Body of pancreas (tissue), 4 donors: Measurements from ENCODE around the gene PLA2G4E. TPM values are rescaled to one million over a fixed set of nuclear protein-coding genes. Genes with fewer than 3 reads are reported as not detected.

Experiments
- ATAC-seq: fragments of 150-250 bp; one replicate; pipeline ENCODE4 v1.9.1; 2016
- DNase-seq, 4 donors: peaks; one replicate each; pipeline ENCODE4 v3.0.0-alpha.2; 2019
- H3K27ac ChIP-seq, 4 donors: fragments of 200-600 bp; sonication (generic); 1 replicate in 3 of 4; 2 replicates in 1 of 4; pipeline versions ENCODE4 v1.5.1 to v1.6.1; 2016 to 2019; ENCODE audit warnings: mild to moderate bottlenecking in 1 of 4, mixed read lengths in 1 of 4, moderate library complexity in 1 of 4
- H3K27me3 ChIP-seq, 2 donors: fragments of 200-600 bp; sonication (generic); one replicate each; pipeline ENCODE4 v1.6.0; 2016; ENCODE audit warnings: mild to moderate bottlenecking in 1 of 2
- H3K36me3 ChIP-seq, 2 donors: fragments of 200-600 bp; sonication (generic); replicated peaks in 1 of 2; 2 replicates each; pipeline ENCODE4 v1.5.1; 2016; ENCODE audit warnings: low read depth in 2 of 2; ENCODE audit not compliant: insufficient read depth in 1 of 2
- H3K4me1 ChIP-seq: fragments of 200-600 bp; sonication (generic); one replicate; pipeline ENCODE4 v1.6.0; 2016
- H3K4me3 ChIP-seq, 2 donors: fragments of 200-600 bp; sonication (generic); 1 replicate in 1 of 2; 2 replicates in 1 of 2; pipeline ENCODE4 v1.5.1; 2016 to 2019
- H3K9me3 ChIP-seq, 3 donors: fragments of 200-600 bp; sonication (generic); 1 replicate in 2 of 3; 2 replicates in 1 of 3; pipeline ENCODE4 v1.5.1; 2016
- CTCF ChIP-seq, 7 experiments: fragments of 450-650 bp in 4 of 7; fragments of 200-600 bp in 3 of 7; sonication (generic) in 3 of 7; IDR thresholded peaks; one replicate each; pipeline ENCODE4 v1.5.1; 2016 to 2019; ENCODE audit warnings: antibody characterized with exemption in 7 of 7
- POLR2A ChIP-seq, 3 donors: fragments of 450-650 bp; IDR thresholded peaks; one replicate each; pipeline ENCODE4 v1.6.1; 2016; ENCODE audit warnings: antibody characterized with exemption in 3 of 3, mild to moderate bottlenecking in 2 of 3
- WGBS, 2 donors: methylation state at CpG; one replicate each; pipeline ENCODE4 v1.1.5; 2017; 5-methylcytosine and 5-hydroxymethylcytosine counted together
- intact Hi-C: fragments of 100-400 bp; cut with DNase I; formaldehyde crosslinking; loops from one replicate; pipeline ENCODE4 v1.15.1; 2023
- total RNA-seq, 2 donors: library from RNA; depleted of rRNA; stranded (reverse); fragments of >200 nt; gene quantifications; one replicate each; pipeline ENCODE4 v1.1.0, GENCODE V29; 2016

PLA2G4E gene
- total RNA-seq, 2 donors from 2014 or later = not detected

GRCh38 chr15:41977757-41978383 is 43.0 kb downstream of the PLA2G4E start:
- intact Hi-C loops = loop anchor here (10.0 kb wide), 1 partner anchor 53 kb away; no protein-coding TSS in a partner anchor
- DNase-seq = peak in 1 of 4 donors; percentile 2

GRCh38 chr15:41975669-41976068 is 45.2 kb downstream of the PLA2G4E start:
- Histone ChIP-seq H3K36me3 (no peaks in the 10 kb centered on the region), H3K27me3 (no peaks in the 10 kb centered on the region), H3K4me3 (no peak overlapping the region), H3K27ac (no peak overlapping the region), H3K4me1 (peaks cover 24% of the 10 kb centered on the region), H3K9me3 (no peaks in the 10 kb centered on the region)
- TF ChIP-seq POLR2A (IDR thresholded peaks at IDR 0.05) (no peak), CTCF (IDR thresholded peaks at IDR 0.05) (no peak)
- ATAC-seq (no peak), DNase-seq (no peak)
- intact Hi-C loops = loop anchor here (10.0 kb wide), 1 partner anchor 51 kb away; no protein-coding TSS in a partner anchor
- WGBS, 2 donors = 56 to 65% methylated on average over 2 of the region's 2 CpGs

More at GRCh38 chr15:41977757-41978383, 43.0 kb downstream of the PLA2G4E start:
- Histone ChIP-seq H3K36me3 (no peaks in the 10 kb centered on the region), H3K4me3 (no peak overlapping the region), H3K27me3 (no peaks in the 10 kb centered on the region), H3K27ac (no peak overlapping the region), H3K4me1 (peaks cover 17% of the 10 kb centered on the region), H3K9me3 (no peaks in the 10 kb centered on the region)
- WGBS, 2 donors = 79 to 84% methylated on average over 6 of the region's 6 CpGs
- TF ChIP-seq POLR2A (IDR thresholded peaks at IDR 0.05) (no peak), CTCF (IDR thresholded peaks at IDR 0.05) (no peak)
- no peak for ATAC-seq

GRCh38 chr15:41974041-41974440 is 46.8 kb downstream of the PLA2G4E start:
- Histone ChIP-seq H3K9me3 (no peaks in the 10 kb centered on the region), H3K4me3 (no peak overlapping the region), H3K27me3 (no peaks in the 10 kb centered on the region), H3K4me1 (peaks cover 28% of the 10 kb centered on the region), H3K36me3 (no peaks in the 10 kb centered on the region), H3K27ac (no peak overlapping the region)
- no peak for ATAC-seq
- 88 to 97% methylated on average over 1 of the region's 1 CpG for WGBS, 2 donors
- intact Hi-C loops = loop anchor here (10.0 kb wide), 1 partner anchor 49 kb away; no protein-coding TSS in a partner anchor
- TF ChIP-seq POLR2A (IDR thresholded peaks at IDR 0.05) (no peak), CTCF (IDR thresholded peaks at IDR 0.05) (no peak)
- DNase-seq = no peak

- Histone ChIP-seq H3K36me3 (no peaks in the 10 kb centered on the region), H3K9me3 (no peaks in the 10 kb centered on the region), H3K27ac (peak within 1 kb of the TSS; percentile 93 to 99 (median 98)), H3K4me1 (peaks cover 33% of the 10 kb centered on the region), H3K4me3 (peak within 1 kb of the TSS; percentile 63 to 68), H3K27me3 (no peaks in the 10 kb centered on the region)
- TF ChIP-seq POLR2A (IDR thresholded peaks at IDR 0.05) = peak; percentile 85 to 94 (median 91)
- peak in 6 of 7 experiments; percentile 11 to 63 (median 56) for TF ChIP-seq CTCF (IDR thresholded peaks at IDR 0.05)
- DNase-seq (peak; percentile 98 to 100 (median 100)), ATAC-seq (peak; percentile 94)
- intact Hi-C loops = loop anchor here (10.0 kb wide), 1 partner anchor 48 kb away; no protein-coding TSS in a partner anchor
- 2 to 3% methylated on average over 21 to 61 of the region's 72 CpGs for WGBS, 2 donors
Measured at GRCh38 chr15:41972253-41973242, 48.3 kb downstream of the PLA2G4E start, which contains the start of gene EHD4. Gene EHD4 (minus strand): TSS chr15:41972557. CDS start chr15:41972494, 63 bp downstream.
